GM12878 (cell line): ENCODE measurements around the gene GNRHR. TPM values are rescaled to one million over a fixed set of nuclear protein-coding genes. Genes with fewer than 3 reads are reported as not detected.
A peak's percentile ranks its signal among the peaks of the same experiment; 100 is the strongest.
"Not testable (repeated sequence)": the region's sequence is repeated elsewhere in the genome, so short reads cannot be mapped to it uniquely, and the experiment has no call there.

Experiments
- ATAC-seq: fragments of 200-7000 bp; cut with Tn5 transposase; 3 replicates; pipeline ENCODE4 v1.9.1; 2020; ENCODE audit warnings: mild to moderate bottlenecking, moderate library complexity
- BruUV-seq: library from RNA; stranded (reverse); fragments of 400-500 nt; replicated peaks from 2 replicates; lab custom pipeline; 2021; lab: Mats Ljungman, UMichigan
- CTCF ChIA-PET: fragments of 300-600 bp; sonication (Branson Sonifier 250); formaldehyde crosslinking; extraction: SDS; loops from one replicate; lab custom pipeline; 2021; ENCODE audit warnings: inconsistent platforms; lab: Yijun Ruan, JAX
- POLR2A ChIA-PET: fragments of 350-600 bp; formaldehyde crosslinking; extraction: SDS; loops from one replicate; lab custom pipeline; 2021; ENCODE audit warnings: inconsistent platforms; lab: Charles Lee
- RAD21 ChIA-PET: fragments of 300-600 bp; sonication (Branson Sonifier 250); formaldehyde crosslinking; loops from one replicate; lab custom pipeline; 2023; ENCODE audit warnings: antibody characterized with exemption; ENCODE audit not compliant: unreplicated experiment; lab: Charles Lee
- SMC1A ChIA-PET: fragments of 300-600 bp; sonication (Branson Sonifier 250); formaldehyde crosslinking; loops from one replicate; lab custom pipeline; 2023; ENCODE audit not compliant: unreplicated experiment, uncharacterized antibody; lab: Charles Lee
- DNase-seq: peaks from one replicate; pipeline ENCODE4 v3.0.0-alpha.2; 2011; ENCODE audit warnings: low read depth, low spot score
- FAIRE-seq: peaks from 3 replicates; lab custom pipeline; 2011; peaks lifted over from hg19 to GRCh38; lab: Jason Lieb, UNC
- H2AFZ ChIP-seq: 2 replicates; pipeline ENCODE4 v1.6.0; 2011; ENCODE audit warnings: low read depth, low read length, control low read depth; ENCODE audit not compliant: control insufficient read depth
- H3K27ac ChIP-seq: 2 replicates; pipeline ENCODE4 v1.5.1; 2011; ENCODE audit warnings: control low read depth; ENCODE audit not compliant: control insufficient read depth, insufficient read depth
- H3K27me3 ChIP-seq, 2 experiments: replicated peaks in 1 of 2; 2 replicates each; pipeline versions ENCODE4 v1.6.0 to v1.6.1; 2011; ENCODE audit warnings: low read length in 1 of 2; ENCODE audit not compliant: control insufficient read depth in 2 of 2, insufficient read depth in 2 of 2
- H3K36me3 ChIP-seq, 2 experiments: 2 replicates each; pipeline ENCODE4 v1.5.1; 2011; ENCODE audit warnings: low read length in 1 of 2; ENCODE audit not compliant: control insufficient read depth in 2 of 2, insufficient read depth in 2 of 2
- H3K4me1 ChIP-seq: 2 replicates; pipeline ENCODE4 v1.6.1; 2011; ENCODE audit warnings: mild to moderate bottlenecking, low read length, moderate library complexity, mixed read lengths; ENCODE audit not compliant: control insufficient read depth, insufficient read depth
- H3K4me2 ChIP-seq: 2 replicates; pipeline ENCODE4 v1.6.0; 2011; ENCODE audit warnings: control low read depth; ENCODE audit not compliant: control insufficient read depth, insufficient read depth
- H3K4me3 ChIP-seq: fragments of 200-600 bp; sonication (generic); 2 replicates; pipeline ENCODE4 v1.5.1; 2016
- H3K79me2 ChIP-seq: 2 replicates; pipeline ENCODE4 v1.6.0; 2011; ENCODE audit warnings: low read length; ENCODE audit not compliant: control insufficient read depth, insufficient read depth
- H3K9ac ChIP-seq: 2 replicates; pipeline ENCODE4 v1.8.0; 2011; ENCODE audit warnings: low read length, control low read depth, mixed read lengths; ENCODE audit not compliant: control insufficient read depth, insufficient read depth
- H3K9me3 ChIP-seq: replicated peaks from 3 replicates; pipeline ENCODE4 v1.5.1; 2011; ENCODE audit warnings: mild to moderate bottlenecking, low read length; ENCODE audit not compliant: control insufficient read depth, insufficient read depth
- H4K20me1 ChIP-seq: 2 replicates; pipeline ENCODE4 v1.6.0; 2011; ENCODE audit not compliant: control insufficient read depth, insufficient read depth
- KLF5 ChIP-seq: fragments of 450-650 bp; IDR thresholded peaks from 2 replicates; pipeline ENCODE4 v1.6.1; 2014; ENCODE audit warnings: mild to moderate bottlenecking; ENCODE audit not compliant: partially characterized antibody
- NFXL1 ChIP-seq: fragments of 450-650 bp; IDR thresholded peaks from 2 replicates; pipeline ENCODE4 v1.6.1; 2017; ENCODE audit warnings: antibody characterized with exemption, mild to moderate bottlenecking, borderline replicate concordance
- RELA ChIP-seq: fragments of 450-650 bp; IDR thresholded peaks from 2 replicates; pipeline ENCODE4 v1.8.0; 2014; ENCODE audit warnings: borderline replicate concordance; ENCODE audit not compliant: partially characterized antibody
- WGBS: methylation state at CpG from one replicate; pipeline ENCODE4 v1.1.6; 2016; ENCODE audit warnings: low lambda C conversion rate; ENCODE audit not compliant: insufficient replicate concordance, insufficient coverage; ENCODE audit errors: missing lambda C conversion rate; 5-methylcytosine and 5-hydroxymethylcytosine counted together
- in situ Hi-C: fragments of 300-500 bp; cut with MboI; formaldehyde crosslinking; loops from 9 replicates; pipeline ENCODE4 v1.14.3; 2018; ENCODE audit warnings: mixed read lengths
- intact Hi-C: fragments of 100-400 bp; cut with micrococcal nuclease; formaldehyde crosslinking; loops from one replicate; pipeline ENCODE4 v1.14.2; 2022; ENCODE audit not compliant: unreplicated experiment
- polyA plus RNA-seq, 11 experiments: library from polyadenylated mRNA; depleted of rRNA in 4 of 11; unstranded in 6 of 11; stranded (reverse) in 5 of 11; fragments of >200 nt; fragmentation: Nextera tagmentation in 4 of 11; fragmentation: Illumina TruSeq in 1 of 11; extraction: Ambion mirVana in 4 of 11; extraction: Trizol in 1 of 11; gene quantifications; 1 replicate in 1 of 11; 2 replicates in 10 of 11; pipeline versions ENCODE4 v1.2.1 to v1.2.3, GENCODE V29; 2011 to 2016; ENCODE audit warnings: inconsistent platforms in 2 of 11, missing spikeins in 2 of 11, low read depth in 1 of 11
- total RNA-seq, 4 experiments: library from RNA; depleted of rRNA in 3 of 4; stranded (reverse); fragments of >200 nt in 3 of 4; fragmentation: Illumina TruSeq in 1 of 4; extraction: Trizol in 1 of 4; gene quantifications; 2 replicates each; pipeline versions ENCODE4 v1.2.1 to v1.2.3, GENCODE V29; 2013 to 2021
- TF ChIP-seq, protein P1 (sequence below): IDR thresholded peaks from 2 replicates; pipeline ENCODE4 v1.6.1; 2012; ENCODE audit warnings: low read depth, low read length, improper control_type of control experiment
- TF ChIP-seq, protein P2 (sequence below): fragments of 450-650 bp; conservative IDR thresholded peaks from 2 replicates; pipeline ENCODE4 v1.6.1; 2017; ENCODE audit warnings: mild to moderate bottlenecking, moderate library complexity
- TF ChIP-seq, protein P3 (sequence below): fragments of 450-650 bp; IDR thresholded peaks from 2 replicates; pipeline ENCODE4 v1.6.1; 2017; ENCODE audit warnings: borderline replicate concordance

The GNRHR gene
- total and polyA plus RNA-seq, 10 of the 15 experiments (the other 5 are each of a cell fraction or from before 2014, with no cell fraction given), result 0.02 to 0.12 (median 0.08) TPM; not detected in 7

DNA sequence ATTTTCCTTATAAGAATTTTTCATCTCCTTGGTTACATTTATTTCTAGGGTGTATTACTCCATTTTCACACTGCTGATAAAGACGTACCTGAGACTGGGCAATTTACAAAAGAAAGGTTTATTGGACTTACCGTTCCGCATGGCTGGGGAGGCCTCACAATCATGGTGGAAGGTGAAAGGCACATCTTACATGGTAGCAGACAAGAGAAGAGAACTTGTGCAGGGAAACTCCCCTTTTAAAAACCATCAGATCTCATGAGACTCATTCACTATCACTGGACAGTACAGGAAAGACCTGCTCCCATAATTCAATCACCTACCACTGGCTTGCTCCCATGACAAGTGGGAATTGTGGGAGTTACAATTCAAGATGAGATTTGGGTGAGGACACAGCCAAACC is 47.5 kb downstream of the GNRHR start:
- in situ Hi-C loops, result loop anchor here (10.0 kb wide), 1 partner anchor 638 kb away; no protein-coding TSS in a partner anchor
- peaks cover 20% of the 10 kb centered on the region for H3K9me3 ChIP-seq

DNA sequence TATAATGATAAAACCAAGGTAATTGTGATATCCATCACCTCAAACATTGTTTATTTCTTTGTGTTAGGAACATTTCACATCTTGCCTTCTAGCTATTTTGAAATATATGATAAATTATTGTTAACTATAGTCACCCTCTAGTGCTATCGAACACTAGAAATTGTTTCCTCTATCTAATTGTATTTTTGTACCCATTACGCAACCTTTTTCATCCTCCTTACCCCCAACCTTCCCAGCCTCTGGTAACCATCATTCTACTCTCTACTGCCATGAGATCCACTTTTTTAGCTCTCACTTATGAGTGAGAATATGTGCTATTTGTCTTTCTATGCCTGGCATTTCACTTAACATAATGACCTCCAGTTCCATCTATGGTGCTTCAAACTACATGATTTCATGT is 49.3 kb downstream of the GNRHR start:
- TF ChIP-seq RELA, result no peak
- TF ChIP-seq, protein P1, sequence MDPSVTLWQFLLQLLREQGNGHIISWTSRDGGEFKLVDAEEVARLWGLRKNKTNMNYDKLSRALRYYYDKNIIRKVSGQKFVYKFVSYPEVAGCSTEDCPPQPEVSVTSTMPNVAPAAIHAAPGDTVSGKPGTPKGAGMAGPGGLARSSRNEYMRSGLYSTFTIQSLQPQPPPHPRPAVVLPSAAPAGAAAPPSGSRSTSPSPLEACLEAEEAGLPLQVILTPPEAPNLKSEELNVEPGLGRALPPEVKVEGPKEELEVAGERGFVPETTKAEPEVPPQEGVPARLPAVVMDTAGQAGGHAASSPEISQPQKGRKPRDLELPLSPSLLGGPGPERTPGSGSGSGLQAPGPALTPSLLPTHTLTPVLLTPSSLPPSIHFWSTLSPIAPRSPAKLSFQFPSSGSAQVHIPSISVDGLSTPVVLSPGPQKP, result no peak
- TF ChIP-seq NFXL1, result no peak
- TF ChIP-seq, protein P2, sequence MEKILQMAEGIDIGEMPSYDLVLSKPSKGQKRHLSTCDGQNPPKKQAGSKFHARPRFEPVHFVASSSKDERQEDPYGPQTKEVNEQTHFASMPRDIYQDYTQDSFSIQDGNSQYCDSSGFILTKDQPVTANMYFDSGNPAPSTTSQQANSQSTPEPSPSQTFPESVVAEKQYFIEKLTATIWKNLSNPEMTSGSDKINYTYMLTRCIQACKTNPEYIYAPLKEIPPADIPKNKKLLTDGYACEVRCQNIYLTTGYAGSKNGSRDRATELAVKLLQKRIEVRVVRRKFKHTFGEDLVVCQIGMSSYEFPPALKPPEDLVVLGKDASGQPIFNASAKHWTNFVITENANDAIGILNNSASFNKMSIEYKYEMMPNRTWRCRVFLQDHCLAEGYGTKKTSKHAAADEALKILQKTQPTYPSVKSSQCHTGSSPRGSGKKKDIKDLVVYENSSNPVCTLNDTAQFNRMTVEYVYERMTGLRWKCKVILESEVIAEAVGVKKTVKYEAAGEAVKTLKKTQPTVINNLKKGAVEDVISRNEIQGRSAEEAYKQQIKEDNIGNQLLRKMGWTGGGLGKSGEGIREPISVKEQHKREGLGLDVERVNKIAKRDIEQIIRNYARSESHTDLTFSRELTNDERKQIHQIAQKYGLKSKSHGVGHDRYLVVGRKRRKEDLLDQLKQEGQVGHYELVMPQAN, result no peak
- TF ChIP-seq, protein P3, sequence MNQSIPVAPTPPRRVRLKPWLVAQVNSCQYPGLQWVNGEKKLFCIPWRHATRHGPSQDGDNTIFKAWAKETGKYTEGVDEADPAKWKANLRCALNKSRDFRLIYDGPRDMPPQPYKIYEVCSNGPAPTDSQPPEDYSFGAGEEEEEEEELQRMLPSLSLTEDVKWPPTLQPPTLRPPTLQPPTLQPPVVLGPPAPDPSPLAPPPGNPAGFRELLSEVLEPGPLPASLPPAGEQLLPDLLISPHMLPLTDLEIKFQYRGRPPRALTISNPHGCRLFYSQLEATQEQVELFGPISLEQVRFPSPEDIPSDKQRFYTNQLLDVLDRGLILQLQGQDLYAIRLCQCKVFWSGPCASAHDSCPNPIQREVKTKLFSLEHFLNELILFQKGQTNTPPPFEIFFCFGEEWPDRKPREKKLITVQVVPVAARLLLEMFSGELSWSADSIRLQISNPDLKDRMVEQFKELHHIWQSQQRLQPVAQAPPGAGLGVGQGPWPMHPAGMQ, result no peak
- TF ChIP-seq, all 136 proteins: peak for 0
- Histone ChIP-seq H3K27ac (no peak overlapping the region), H4K20me1 (no peaks in the 10 kb centered on the region), H3K79me2 (peaks cover 56% of the 10 kb centered on the region), H3K4me1 (no peaks in the 10 kb centered on the region), H3K36me3 (peaks cover 0 to 12% of the 10 kb centered on the region in 2 experiments; a peak in 1 of 4 replicates), H3K4me2 (no peak overlapping the region), H2AFZ (no peak overlapping the region), H3K27me3 (no peaks in the 10 kb centered on the region), H3K9me3 (peaks cover 20% of the 10 kb centered on the region), H3K9ac (no peak overlapping the region), H3K4me3 (no peak overlapping the region)
- no TSS peak for BruUV-seq
- 92% methylated on average over 2 of the region's 2 CpGs for WGBS
- RAD21 ChIA-PET, result interaction anchor here (0.6 kb wide), 1 partner anchor 100 kb away, joined by 3 read pairs; no protein-coding TSS in a partner anchor
- no peak for DNase-seq
- intact Hi-C loops (loop anchor here (5.0 kb wide), 1 partner anchor 642 kb away; no protein-coding TSS in a partner anchor), in situ Hi-C loops (loop anchor here (10.0 kb wide), 1 partner anchor 640 kb away; no protein-coding TSS in a partner anchor)
- CTCF ChIA-PET, result no interaction called here
- POLR2A ChIA-PET, result interaction anchor here (0.6 kb wide), 1 partner anchor 133 kb away, joined by 3 read pairs; no protein-coding TSS in a partner anchor
- no peak for ATAC-seq
- FAIRE-seq, result no peak
- SMC1A ChIA-PET, result no interaction called here

More for the DNA sequence above, 47.5 kb downstream of the GNRHR start:
- CTCF ChIA-PET, result interaction anchor here (1.0 kb wide), 2 partner anchors 41 to 163 kb away, joined by 3 to 4 read pairs; no protein-coding TSS in a partner anchor
- SMC1A ChIA-PET, intact Hi-C loops, DNase-seq, FAIRE-seq, RAD21 ChIA-PET, H3K4me1 ChIP-seq, H3K4me3 ChIP-seq, H4K20me1 ChIP-seq, BruUV-seq, H3K27ac ChIP-seq, H2AFZ ChIP-seq, POLR2A ChIA-PET, ATAC-seq, H3K27me3 ChIP-seq, H3K9ac ChIP-seq, H3K4me2 ChIP-seq: not testable (repeated sequence)
- TF ChIP-seq KLF5, result peak; percentile 82
- H3K36me3 ChIP-seq, result peaks cover 0 to 12% of the 10 kb centered on the region in 2 experiments; a peak in 1 of 4 replicates
- peaks cover 40% of the 10 kb centered on the region for H3K79me2 ChIP-seq
- 98% methylated on average over 3 of the region's 3 CpGs for WGBS
